Mucosa of stomach (tissue), 1 donor: ENCODE data around the gene GRM4.

ENCODE experiments used
- H3K27me3 ChIP-seq: one replicate; pipeline ENCODE4 v1.7.0; 2013; ENCODE audit warnings: mild to moderate bottlenecking, low read length; ENCODE audit not compliant: control insufficient read depth, insufficient read depth
- H3K36me3 ChIP-seq: one replicate; pipeline ENCODE4 v1.7.0; 2013; ENCODE audit warnings: low read length; ENCODE audit not compliant: control insufficient read depth, insufficient read depth
- H3K4me1 ChIP-seq: one replicate; pipeline ENCODE4 v1.7.0; 2013; ENCODE audit warnings: mild to moderate bottlenecking, low read length; ENCODE audit not compliant: control insufficient read depth, insufficient read depth
- H3K4me3 ChIP-seq: one replicate; pipeline ENCODE4 v1.7.0; 2013; ENCODE audit warnings: low read length
- H3K9ac ChIP-seq: one replicate; pipeline ENCODE4 v1.7.0; 2013; ENCODE audit warnings: mild to moderate bottlenecking, low read length, moderate library complexity
- H3K9me3 ChIP-seq: one replicate; pipeline ENCODE4 v1.7.0; 2013; ENCODE audit warnings: mild to moderate bottlenecking, low read length, moderate library complexity; ENCODE audit not compliant: control insufficient read depth
- donor health status: Pancreatic carcinoma.

GRM4 gene

DNA sequence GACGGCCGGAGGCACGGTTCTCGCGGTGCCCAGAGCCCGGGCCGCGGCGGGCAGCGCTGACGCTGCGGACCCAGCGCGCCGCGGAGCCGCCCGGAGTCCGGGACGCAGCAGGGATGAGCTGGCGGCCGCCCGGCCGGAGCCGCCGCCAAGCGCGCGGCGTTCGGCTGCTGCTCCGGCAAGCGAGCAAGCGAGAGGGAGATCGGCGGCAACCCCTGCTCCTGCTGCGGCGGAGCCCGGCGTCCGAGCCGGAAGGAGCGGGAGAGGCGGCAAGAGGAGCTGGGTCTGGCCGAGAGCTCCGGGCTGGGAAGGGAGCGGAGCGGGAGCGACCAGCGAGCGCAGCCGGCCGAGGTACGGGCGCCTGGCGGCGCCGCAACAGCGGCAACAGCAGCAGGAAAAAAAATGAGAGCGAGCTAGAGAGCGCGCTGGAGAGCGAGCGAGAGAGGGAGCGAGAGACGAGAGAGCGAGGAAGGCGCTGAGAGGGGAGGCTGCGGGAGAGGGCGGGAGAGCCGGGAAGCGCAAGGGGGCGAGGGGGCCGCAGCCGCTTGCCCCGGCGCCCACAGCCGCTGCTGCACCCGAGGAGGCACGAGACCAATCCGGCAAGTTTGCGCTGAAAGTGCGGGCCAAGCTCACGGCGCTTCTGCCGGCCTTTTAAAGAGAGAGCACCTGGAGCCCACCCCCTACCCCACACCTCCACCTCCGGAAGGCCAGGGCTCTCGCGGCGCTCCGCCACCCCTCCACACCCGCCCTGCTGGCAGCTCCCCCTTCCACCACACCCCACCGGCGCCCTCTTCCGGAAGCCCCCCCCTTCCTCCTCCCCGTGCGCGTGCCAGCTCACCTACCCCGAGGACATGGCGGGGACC lies 496 bp downstream of the GRM4 start:
- Histone ChIP-seq H3K4me1 (peaks cover 16% of the 10 kb centered on the region), H3K4me3 (no peak overlapping the region), H3K36me3 (no peaks in the 10 kb centered on the region), H3K27me3 (peaks cover 74% of the 10 kb centered on the region), H3K9me3 (no peaks in the 10 kb centered on the region), H3K9ac (no peak overlapping the region)

DNA sequence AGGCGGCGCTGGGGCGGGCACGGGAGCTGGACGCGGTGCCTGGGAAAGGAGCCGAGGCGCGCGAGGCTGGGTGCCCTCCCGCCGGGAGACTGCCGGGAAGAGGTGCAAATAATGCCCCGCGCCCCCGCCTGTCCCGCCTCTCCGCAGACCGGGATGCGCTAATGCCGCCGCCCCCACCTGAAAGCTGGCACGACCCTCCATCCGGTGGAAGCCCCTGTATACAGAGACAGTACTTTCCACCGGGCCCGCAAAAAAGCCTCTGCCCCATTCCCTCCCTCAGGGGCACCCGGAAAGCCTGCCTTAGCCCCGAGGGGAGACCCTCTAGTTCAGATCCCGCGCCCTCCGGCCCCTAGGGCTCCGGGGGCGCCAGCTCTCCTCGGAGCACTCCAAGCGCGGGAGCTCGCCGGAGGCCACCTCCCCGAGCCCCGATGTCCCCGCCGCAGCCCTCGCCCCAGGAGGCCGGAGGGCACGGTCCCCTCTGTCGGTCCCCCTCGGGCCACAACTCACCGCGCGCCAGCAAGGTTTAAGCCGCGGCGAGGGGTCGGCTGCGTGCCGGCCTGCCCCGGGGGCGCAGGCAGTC lies 1.2 kb downstream of the GRM4 start:
- peaks cover 16% of the 10 kb centered on the region for H3K4me1 ChIP-seq
- no peak overlapping the region for H3K9ac ChIP-seq
- H3K27me3 ChIP-seq, result peaks cover 74% of the 10 kb centered on the region
- no peak overlapping the region for H3K4me3 ChIP-seq
- no peaks in the 10 kb centered on the region for H3K36me3 ChIP-seq
- H3K9me3 ChIP-seq, result no peaks in the 10 kb centered on the region

DNA sequence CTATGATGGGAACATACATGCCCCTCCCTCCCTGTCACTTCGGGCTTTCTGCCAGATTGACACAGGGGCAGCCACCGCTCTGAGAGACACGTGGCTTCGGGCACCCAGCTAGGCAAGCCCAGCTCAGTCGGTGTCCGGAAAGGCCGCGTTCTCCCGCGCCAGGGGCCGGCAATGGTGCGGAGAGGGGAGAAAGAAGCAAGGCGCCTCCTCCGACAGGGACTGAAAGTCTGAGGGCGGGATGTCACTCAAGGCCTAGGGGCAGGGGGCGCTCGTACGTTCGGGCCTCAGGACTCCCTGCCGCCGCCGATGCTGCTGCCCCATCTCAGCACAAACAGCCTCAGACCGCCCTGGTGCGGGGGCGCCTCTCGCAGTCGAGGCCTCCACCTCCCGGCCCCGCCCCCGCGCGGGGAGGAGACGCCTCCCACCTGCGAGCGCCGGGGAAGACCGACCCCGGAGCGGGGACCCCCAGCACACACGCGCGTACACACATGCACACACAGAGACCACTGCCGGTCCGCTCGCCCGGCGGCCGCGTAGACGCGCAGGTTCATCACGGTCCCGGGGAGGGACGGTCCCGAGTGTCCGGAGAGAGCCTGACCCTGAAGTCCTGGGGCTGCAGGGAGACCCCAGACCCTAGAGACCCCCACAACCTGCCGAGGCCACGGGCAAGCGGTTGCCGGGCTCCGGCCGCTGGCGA lies 1.9 kb downstream of the GRM4 start:
- no peak overlapping the region for H3K9ac ChIP-seq
- peaks cover 16% of the 10 kb centered on the region for H3K4me1 ChIP-seq
- H3K27me3 ChIP-seq, result peaks cover 77% of the 10 kb centered on the region
- H3K36me3 ChIP-seq, result no peaks in the 10 kb centered on the region
- H3K4me3 ChIP-seq, result no peak overlapping the region
- no peaks in the 10 kb centered on the region for H3K9me3 ChIP-seq

DNA sequence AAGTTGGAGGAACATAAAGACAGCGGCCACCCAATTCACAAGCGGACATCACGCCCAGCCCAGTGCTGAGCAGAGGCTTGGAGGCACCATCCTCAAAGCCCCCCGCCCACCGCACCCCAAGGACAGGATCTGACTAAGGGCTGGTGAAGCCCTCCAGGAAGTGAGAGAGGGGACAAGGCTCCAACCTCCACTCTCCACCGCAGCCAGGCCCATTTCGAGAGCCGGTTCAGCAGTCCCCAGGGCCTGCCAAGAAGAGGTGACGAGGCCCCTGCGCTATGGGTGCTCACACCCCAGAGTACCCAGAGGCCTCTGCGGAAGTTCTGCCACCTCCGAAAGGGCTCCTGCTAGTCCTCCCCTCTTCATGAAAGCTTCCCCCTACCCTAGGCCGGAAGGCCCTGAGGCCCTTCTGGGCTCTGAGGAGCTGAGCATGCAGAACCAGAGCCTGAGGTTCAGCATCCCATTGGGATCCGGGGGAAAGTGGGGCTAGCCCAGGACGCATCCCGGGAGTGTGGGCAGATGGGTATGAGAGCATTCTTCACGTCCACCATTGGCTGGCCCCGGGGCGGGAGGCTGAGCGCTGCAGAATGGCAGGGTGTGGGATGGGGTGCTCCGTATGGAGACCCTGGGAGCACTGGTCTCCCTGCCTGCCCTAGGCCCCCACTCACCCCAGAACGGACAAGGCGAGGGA lies 2.5 kb downstream of the GRM4 start:
- Histone ChIP-seq H3K36me3 (no peaks in the 10 kb centered on the region), H3K9me3 (no peaks in the 10 kb centered on the region), H3K4me3 (no peak overlapping the region), H3K4me1 (peaks cover 16% of the 10 kb centered on the region), H3K9ac (no peak overlapping the region), H3K27me3 (peaks cover 77% of the 10 kb centered on the region)

DNA sequence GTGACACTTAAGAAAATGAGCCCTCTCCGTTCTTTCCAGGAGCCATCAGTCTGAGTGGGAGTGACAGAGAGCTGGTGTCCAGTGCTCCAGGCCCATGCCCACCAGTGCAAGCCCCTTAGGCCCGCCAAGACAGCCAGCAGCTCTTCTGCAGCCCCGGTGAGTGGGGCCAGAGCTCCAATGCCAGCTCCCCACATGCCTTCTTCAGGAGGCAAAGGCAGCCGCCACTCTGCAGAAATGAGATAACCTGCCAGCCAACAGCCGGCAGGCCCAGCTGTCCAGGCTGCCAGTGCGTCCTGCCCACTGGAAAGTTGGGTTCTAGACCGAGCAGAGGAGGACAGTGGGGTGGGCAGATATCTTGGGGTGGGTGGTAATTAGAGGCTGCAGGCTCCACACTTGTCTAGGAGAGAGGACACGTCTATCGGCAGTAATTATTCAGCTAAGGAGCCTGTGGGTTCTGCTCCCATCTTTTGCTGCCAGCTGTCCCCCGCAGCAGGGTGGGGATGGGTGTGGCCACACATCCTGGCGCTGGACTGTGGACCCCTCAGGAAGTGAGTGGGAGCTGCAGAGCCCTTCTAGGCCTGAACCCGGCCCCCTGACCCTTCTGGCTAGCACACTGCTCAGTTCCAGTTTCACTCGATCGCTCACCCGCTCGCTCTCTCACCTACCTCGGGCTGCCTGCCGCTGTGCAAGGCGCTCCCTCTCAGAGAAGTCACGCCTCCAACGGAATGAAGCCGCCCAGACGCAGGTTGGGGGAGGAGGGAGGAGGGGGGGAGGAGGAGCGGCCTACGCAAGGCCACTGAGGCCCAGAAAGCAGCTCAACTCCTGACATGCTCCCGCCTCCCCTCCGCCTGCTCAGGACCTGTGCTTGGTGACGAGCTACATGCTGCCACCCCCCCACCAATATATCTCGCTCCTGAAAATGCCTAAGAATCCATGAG lies 3.6 kb downstream of the GRM4 start:
- Histone ChIP-seq H3K36me3 (no peaks in the 10 kb centered on the region), H3K4me1 (peaks cover 16% of the 10 kb centered on the region), H3K27me3 (peaks cover 77% of the 10 kb centered on the region), H3K9me3 (no peaks in the 10 kb centered on the region), H3K9ac (no peak overlapping the region), H3K4me3 (no peak overlapping the region)

DNA sequence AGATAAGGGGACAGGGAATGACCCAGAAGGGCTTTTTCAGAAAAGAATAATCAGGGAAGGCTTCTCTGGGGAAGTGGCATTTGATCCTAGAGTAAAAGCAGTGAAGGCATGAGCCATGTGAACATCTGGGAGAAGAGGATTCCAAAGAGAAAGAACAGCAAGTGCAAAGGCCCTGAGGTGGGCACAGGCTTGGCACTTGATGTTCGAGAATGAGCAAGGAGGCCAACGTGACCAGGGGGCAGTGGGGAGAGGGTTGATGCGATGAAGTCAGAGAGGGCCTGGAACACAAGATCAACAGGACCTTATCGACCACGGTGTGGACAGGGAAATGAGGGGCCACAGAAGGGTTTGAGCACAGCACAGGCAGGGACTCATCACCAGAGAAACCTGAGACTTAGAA lies 5.8 kb downstream of the GRM4 start:
- no peak overlapping the region for H3K9ac ChIP-seq
- peaks cover 66% of the 10 kb centered on the region for H3K27me3 ChIP-seq
- no peaks in the 10 kb centered on the region for H3K36me3 ChIP-seq
- H3K4me1 ChIP-seq, result peaks cover 16% of the 10 kb centered on the region
- H3K9me3 ChIP-seq, result no peaks in the 10 kb centered on the region
- H3K4me3 ChIP-seq, result no peak overlapping the region

DNA sequence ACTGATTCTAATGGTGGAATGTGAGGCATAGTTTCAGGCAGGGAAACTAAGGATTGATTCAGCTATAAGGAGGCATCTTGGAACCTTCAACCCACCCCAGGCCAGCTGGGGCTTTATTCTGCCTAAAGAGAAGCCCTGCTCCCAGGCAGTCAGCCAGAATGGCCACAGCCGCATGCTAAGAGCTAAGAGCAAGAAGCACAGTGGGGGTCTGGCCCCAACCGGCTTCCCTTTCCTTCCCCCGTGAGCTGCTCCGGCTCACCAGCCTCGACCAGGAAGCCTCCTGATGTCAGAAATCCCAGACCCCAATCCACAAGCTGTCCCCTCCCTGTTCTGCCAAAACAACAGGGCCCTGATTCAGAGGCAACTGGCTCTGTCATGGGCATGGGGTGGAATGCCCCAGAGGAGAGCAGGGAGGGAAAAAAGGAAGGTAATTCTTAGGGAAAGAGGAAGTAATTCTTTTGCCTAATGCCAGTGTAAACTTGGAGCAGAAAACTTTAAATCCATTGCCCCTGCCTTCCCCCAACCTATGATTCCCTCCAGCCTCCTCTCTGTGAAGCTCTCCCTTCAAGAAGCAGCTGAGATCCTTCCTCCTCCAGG lies 6.9 kb downstream of the GRM4 start:
- H3K4me3 ChIP-seq, result no peak overlapping the region
- H3K9ac ChIP-seq, result no peak overlapping the region
- H3K36me3 ChIP-seq, result no peaks in the 10 kb centered on the region
- H3K4me1 ChIP-seq, result peaks cover 8% of the 10 kb centered on the region
- H3K9me3 ChIP-seq, result no peaks in the 10 kb centered on the region
- peaks cover 55% of the 10 kb centered on the region for H3K27me3 ChIP-seq

DNA sequence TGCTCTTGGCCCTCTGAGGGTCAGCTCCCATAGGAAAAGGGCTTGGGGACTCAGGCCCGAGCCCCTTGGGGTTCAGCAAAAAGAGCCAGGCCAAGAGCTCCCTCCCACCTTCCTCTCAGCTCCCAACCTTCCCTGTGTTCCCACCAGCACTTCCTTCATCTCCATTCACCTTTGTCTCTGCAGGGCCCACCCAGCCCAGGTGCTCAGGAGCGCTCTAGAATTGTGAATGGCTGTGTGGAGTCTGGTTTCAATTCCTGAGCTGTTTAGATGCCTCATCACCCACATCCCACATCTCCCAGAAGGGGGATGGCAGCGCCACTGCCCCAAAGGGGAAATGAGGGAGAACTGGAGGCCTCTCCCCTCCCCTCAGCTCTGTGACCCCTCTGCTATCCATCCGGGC lies 7.7 kb downstream of the GRM4 start:
- Histone ChIP-seq H3K9ac (no peak overlapping the region), H3K9me3 (no peaks in the 10 kb centered on the region), H3K27me3 (peaks cover 47% of the 10 kb centered on the region), H3K4me1 (no peaks in the 10 kb centered on the region), H3K4me3 (no peak overlapping the region), H3K36me3 (no peaks in the 10 kb centered on the region)

DNA sequence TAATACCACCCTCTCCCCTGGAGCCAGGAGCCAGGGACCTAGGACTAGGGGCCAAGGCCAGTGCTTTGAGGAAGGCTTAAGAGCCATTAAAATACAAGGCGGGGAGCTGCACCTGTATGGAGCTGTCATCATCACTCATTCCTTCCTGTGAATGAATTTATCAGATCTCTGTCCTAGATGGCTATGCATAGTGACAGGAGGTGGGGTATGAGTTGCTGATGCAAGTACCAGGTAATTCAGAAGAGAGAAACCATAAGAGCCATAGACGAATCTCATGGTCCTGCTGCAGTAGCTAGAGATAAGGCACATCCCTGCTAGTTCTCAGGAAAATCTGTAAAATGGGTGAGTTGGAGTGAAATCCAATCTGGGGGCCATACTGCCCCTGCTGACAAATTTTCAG lies 10.3 kb downstream of the GRM4 start:
- peaks cover 29% of the 10 kb centered on the region for H3K27me3 ChIP-seq
- H3K36me3 ChIP-seq, result no peaks in the 10 kb centered on the region
- H3K9me3 ChIP-seq, result no peaks in the 10 kb centered on the region
- H3K4me3 ChIP-seq, result no peak overlapping the region
- H3K4me1 ChIP-seq, result no peaks in the 10 kb centered on the region
- H3K9ac ChIP-seq, result no peak overlapping the region

DNA sequence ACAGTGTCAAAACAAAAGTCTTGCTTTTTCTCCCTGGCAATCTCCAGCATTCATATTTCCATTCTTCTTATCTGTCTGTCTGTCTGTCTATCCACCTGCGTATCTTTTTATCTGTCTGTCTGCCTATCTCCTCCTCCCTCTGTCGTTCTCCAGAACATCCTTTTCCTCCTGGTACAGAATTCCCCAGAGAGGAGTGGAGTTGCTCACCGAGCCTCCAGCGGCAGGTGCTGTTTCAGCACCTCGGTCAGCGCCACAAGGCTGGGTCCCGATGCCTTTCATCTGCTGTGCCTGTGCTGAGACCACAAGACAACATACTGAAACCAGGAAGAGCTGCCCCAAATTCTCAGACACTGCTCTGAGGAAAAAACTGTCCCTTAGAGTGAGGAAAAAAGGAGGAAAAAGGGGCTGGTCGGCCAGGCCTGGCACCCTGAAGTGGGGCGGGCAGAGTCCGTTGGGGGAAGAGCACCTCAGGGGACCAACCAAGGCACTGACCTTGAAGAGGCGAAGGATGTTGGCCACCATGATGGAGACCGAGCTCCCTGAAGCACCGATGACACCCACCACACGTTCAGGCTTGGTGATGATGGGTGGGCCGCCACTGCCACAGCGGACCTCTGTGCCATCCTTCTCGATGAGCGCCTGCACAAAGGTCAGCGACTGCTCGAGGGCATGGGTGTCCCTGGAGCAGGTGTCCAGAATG lies 13.3 kb downstream of the GRM4 start:
- Histone ChIP-seq H3K4me1 (no peaks in the 10 kb centered on the region), H3K9me3 (no peaks in the 10 kb centered on the region), H3K9ac (no peak overlapping the region), H3K36me3 (no peaks in the 10 kb centered on the region), H3K27me3 (peaks cover 19% of the 10 kb centered on the region), H3K4me3 (no peak overlapping the region)
